Keratinocyte (primary cell): ENCODE measurements around the gene MYL12A. TPM values are rescaled to one million over a fixed set of nuclear protein-coding genes. Genes with fewer than 3 reads are reported as not detected.

ENCODE experiments used
- DNase-seq: peaks from one replicate; pipeline ENCODE4 v3.0.0-alpha.2; 2011; ENCODE audit warnings: low read depth, missing footprints, low spot score
- FAIRE-seq: peaks from 2 replicates; lab custom pipeline; 2011; peaks lifted over from hg19 to GRCh38; lab: Jason Lieb, UNC
- H2AFZ ChIP-seq: 2 replicates; pipeline ENCODE4 v1.6.0; 2012; ENCODE audit warnings: low read length, control low read depth, inconsistent platforms; ENCODE audit not compliant: control insufficient read depth
- H3K27ac ChIP-seq: 2 replicates; pipeline ENCODE4 v1.5.1; 2011; ENCODE audit warnings: low read length; ENCODE audit not compliant: control insufficient read depth, insufficient read depth
- H3K27me3 ChIP-seq: 3 replicates; pipeline ENCODE4 v1.6.0; 2011; ENCODE audit warnings: low read length; ENCODE audit not compliant: control insufficient read depth, insufficient read depth; ENCODE audit errors: extremely low read depth
- H3K36me3 ChIP-seq, 2 experiments: 2 replicates in 1 of 2; 3 replicates in 1 of 2; pipeline ENCODE4 v1.5.1; 2011; ENCODE audit warnings: low read length in 2 of 2, mild to moderate bottlenecking in 1 of 2; ENCODE audit not compliant: control insufficient read depth in 2 of 2, insufficient read depth in 2 of 2; ENCODE audit errors: extremely low read depth in 1 of 2
- H3K4me1 ChIP-seq: 3 replicates; pipeline ENCODE4 v1.5.1; 2011; ENCODE audit warnings: low read length; ENCODE audit not compliant: control insufficient read depth, insufficient read depth; ENCODE audit errors: extremely low read depth
- H3K4me2 ChIP-seq: 3 replicates; pipeline ENCODE4 v1.6.0; 2011; ENCODE audit warnings: low read depth, low read length; ENCODE audit not compliant: control insufficient read depth, insufficient read depth; ENCODE audit errors: extremely low read depth
- H3K4me3 ChIP-seq, 3 experiments: fragments of 200-600 bp in 1 of 3; sonication (generic) in 1 of 3; 2 replicates in 2 of 3; 3 replicates in 1 of 3; pipeline ENCODE4 v1.5.1; 2011 to 2016; ENCODE audit warnings: low read length in 3 of 3, mild to moderate bottlenecking in 3 of 3, control low read depth in 2 of 3, inconsistent platforms in 1 of 3, low read depth in 1 of 3, mixed read lengths in 1 of 3, mixed run types in 1 of 3, moderate library complexity in 1 of 3; ENCODE audit not compliant: control insufficient read depth in 2 of 3, insufficient read depth in 2 of 3; ENCODE audit errors: extremely low read depth in 1 of 3
- H3K79me2 ChIP-seq: 2 replicates; pipeline ENCODE4 v1.6.0; 2012; ENCODE audit warnings: low read length; ENCODE audit not compliant: control insufficient read depth, insufficient read depth
- H3K9ac ChIP-seq: 3 replicates; pipeline ENCODE4 v1.6.0; 2011; ENCODE audit warnings: low read length; ENCODE audit not compliant: control insufficient read depth, insufficient read depth; ENCODE audit errors: extremely low read depth
- H3K9me1 ChIP-seq: 3 replicates; pipeline ENCODE4 v1.6.0; 2011; ENCODE audit warnings: low read length; ENCODE audit not compliant: control insufficient read depth, insufficient read depth; ENCODE audit errors: extremely low read depth
- H3K9me3 ChIP-seq: 2 replicates; pipeline ENCODE4 v1.5.1; 2012; ENCODE audit warnings: low read depth, low read length; ENCODE audit not compliant: control insufficient read depth
- H4K20me1 ChIP-seq: 3 replicates; pipeline ENCODE4 v1.6.0; 2011; ENCODE audit warnings: low read length; ENCODE audit not compliant: control insufficient read depth, insufficient read depth; ENCODE audit errors: extremely low read depth
- CTCF ChIP-seq, 3 experiments: IDR thresholded peaks in 1 of 3; conservative IDR thresholded peaks in 1 of 3; optimal IDR thresholded peaks in 1 of 3; 2 replicates in 2 of 3; 3 replicates in 1 of 3; pipeline versions ENCODE3 to v1.5.1; 2011; ENCODE audit warnings: low read length in 3 of 3, mild to moderate bottlenecking in 3 of 3, moderate library complexity in 2 of 3, control low read depth in 1 of 3, inconsistent platforms in 1 of 3; ENCODE audit not compliant: insufficient read depth in 2 of 3; ENCODE audit errors: extremely low read depth in 1 of 3
- EZH2 ChIP-seq: IDR thresholded peaks from one replicate; pipeline ENCODE4 v1.6.1; 2012; ENCODE audit warnings: inconsistent platforms, mild to moderate bottlenecking, low read length, moderate library complexity
- dilution Hi-C: fragments of 300-500 bp; cut with MboI; formaldehyde crosslinking; loops from one replicate; pipeline ENCODE4 v1.7.0; 2020; ENCODE audit warnings: low sequenced_read_pairs; ENCODE audit not compliant: extremely low pct_ligation_motif_present
- polyA plus RNA-seq, 5 experiments: library from polyadenylated mRNA; depleted of rRNA in 3 of 5; stranded (reverse) in 3 of 5; stranded (forward) in 1 of 5; unstranded in 1 of 5; fragments of >200 nt; gene quantifications; 1 replicate in 1 of 5; 2 replicates in 3 of 5; 3 replicates in 1 of 5; pipeline versions ENCODE4 v1.2.1 to v1.2.3, GENCODE V29; 2011 to 2012; ENCODE audit warnings: missing spikeins in 2 of 5, low read depth in 1 of 5, low replicate concordance in 1 of 5

The MYL12A gene
- polyA plus RNA-seq, 1 donor (not counting 4 experiments of a cell fraction or from before 2014, with no cell fraction given), result 759 TPM

GRCh38 chr18:3238742-3239141, 8.9 kb upstream of the MYL12A start:
- H3K4me3 ChIP-seq, result no peak overlapping the region
- no peak for TF ChIP-seq CTCF (optimal IDR thresholded peaks at IDR 0.05 in 1 of 3, IDR thresholded peaks at IDR 0.05 in 1 of 3, conservative IDR thresholded peaks at IDR 0.05 in 1 of 3; ENCODE audit: extremely low read depth in 1 of 3, insufficient read depth in 2 of 3, low read length in 3 of 3)
- no peak for TF ChIP-seq EZH2
- H3K27me3 ChIP-seq, result no peaks in the 10 kb centered on the region
- H3K9me3 ChIP-seq, result no peaks in the 10 kb centered on the region
- H3K36me3 ChIP-seq, result no peaks in the 10 kb centered on the region
- DNase-seq (no peak), FAIRE-seq (no peak)
- no peak overlapping the region for H3K9ac ChIP-seq
- dilution Hi-C loops, result no loop called here
- no peak overlapping the region for H3K27ac ChIP-seq
- no peak overlapping the region for H2AFZ ChIP-seq
- no peak overlapping the region for H3K4me2 ChIP-seq
- H3K79me2 ChIP-seq, result no peaks in the 10 kb centered on the region
- H3K9me1 ChIP-seq, result no peaks in the 10 kb centered on the region
- no peaks in the 10 kb centered on the region for H3K4me1 ChIP-seq
- no peaks in the 10 kb centered on the region for H4K20me1 ChIP-seq

- H3K4me1 ChIP-seq, result peaks cover 22% of the 10 kb centered on the region
- H3K9me3 ChIP-seq, result no peaks in the 10 kb centered on the region
- no peaks in the 10 kb centered on the region for H3K27me3 ChIP-seq
- peaks cover 26% of the 10 kb centered on the region for H3K79me2 ChIP-seq
- H3K4me2 ChIP-seq, result peak overlapping the region; percentile 91
- H3K4me3 ChIP-seq, result no peak overlapping the region
- no peak overlapping the region for H2AFZ ChIP-seq
- H4K20me1 ChIP-seq, result peaks cover 1% of the 10 kb centered on the region
- TF ChIP-seq CTCF (optimal IDR thresholded peaks at IDR 0.05 in 1 of 3, IDR thresholded peaks at IDR 0.05 in 1 of 3, conservative IDR thresholded peaks at IDR 0.05 in 1 of 3; ENCODE audit: extremely low read depth in 1 of 3, insufficient read depth in 2 of 3, low read length in 3 of 3), result no peak
- no peak for TF ChIP-seq EZH2
- no peaks in the 10 kb centered on the region for H3K9me1 ChIP-seq
- H3K27ac ChIP-seq, result no peak overlapping the region
- DNase-seq (no peak), FAIRE-seq (no peak)
- H3K36me3 ChIP-seq, result peaks cover 0 to 7% of the 10 kb centered on the region in 2 experiments
- dilution Hi-C loops, result no loop called here
- no peak overlapping the region for H3K9ac ChIP-seq
Measured at GRCh38 chr18:3245185-3245564, 2.4 kb upstream of the MYL12A start.
